ENCODE data around the gene MAP4K1. TPM values are rescaled to one million over a fixed set of nuclear protein-coding genes. Genes with fewer than 3 reads are reported as not detected.

The MAP4K1 gene
- 0.63 and 2.3 TPM in 2 replicates for total RNA-seq (2014; rRNA removed)
- percentile 20 among the genes with signal in this experiment for Bru-seq, nascent RNA
- BruChase-seq, experiment 1, labeled RNA remaining after a 6-hour chase = percentile 24 among the genes with signal in this experiment
- BruChase-seq, experiment 2, labeled RNA remaining after a 2-hour chase = percentile 14 among the genes with signal in this experiment
- long read RNA-seq, partial matches to known transcripts = 0 of 1 reads
- long read RNA-seq, other reads (novel, unspliced or antisense) = 1 of 1 reads

DNA sequence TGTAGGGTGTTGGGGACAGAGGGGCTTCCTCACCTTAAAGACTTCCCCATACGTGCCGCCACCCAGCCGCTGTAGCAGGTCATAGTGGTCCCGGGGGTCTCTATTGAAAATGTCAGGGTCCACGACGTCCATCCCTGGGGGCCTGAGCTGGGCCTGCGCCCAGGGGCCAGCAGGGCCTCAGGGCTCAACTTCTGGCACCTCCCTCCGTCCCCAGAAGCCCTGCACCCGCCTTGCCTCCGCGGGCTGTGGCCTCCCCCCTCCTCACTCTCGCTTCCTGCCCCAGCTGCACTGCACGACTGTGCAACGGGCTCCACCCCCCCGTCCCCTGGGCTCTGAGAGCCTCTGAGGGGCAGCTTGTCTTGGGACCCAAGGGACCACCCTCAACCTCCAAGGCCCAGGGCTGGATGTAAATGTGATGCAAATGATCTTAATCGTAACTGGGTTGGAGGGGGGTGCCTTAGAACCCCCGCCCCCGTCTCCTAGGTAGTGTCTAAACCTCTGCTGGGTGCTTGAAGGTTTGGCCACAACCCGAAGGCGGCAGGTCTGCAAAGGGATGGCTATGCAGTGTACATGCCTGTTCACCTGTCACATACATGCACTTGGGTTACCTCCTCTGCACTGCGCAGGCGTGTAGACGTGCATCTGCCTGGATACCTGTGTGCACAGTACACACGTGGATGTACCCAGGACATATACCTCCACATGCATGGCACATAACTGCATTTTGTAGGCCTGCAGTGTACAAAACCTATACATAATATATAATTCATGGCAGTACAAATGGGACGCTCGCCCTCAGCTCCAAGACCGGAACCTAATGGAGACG is at the start of gene MAP4K1:
MAP4K1 (minus strand) TSS at position 190 of the 826 bp plus-strand sequence; CDS start at position 132, 58 bp downstream.
- no peak for DNase-seq
- H3K9me3 ChIP-seq (ENCODE audit: low read length) = no peaks in the 10 kb centered on the region
- intact Hi-C loops (cut with micrococcal nuclease) = no loop called here
- peak within 1 kb of the TSS; percentile 98 for H3K9ac ChIP-seq (ENCODE audit: low read length)
- no peaks in the 10 kb centered on the region for H3F3A ChIP-seq (ENCODE audit: low read length, unreplicated experiment)
- H3K36me3 ChIP-seq (ENCODE audit: low read depth, low read length) = no peaks in the 10 kb centered on the region; the same call in 1 of the 2 replicates
- BruUV-seq (replicated peaks) = TSS peak; percentile 86
- no peaks in the 10 kb centered on the region for H4K20me1 ChIP-seq (ENCODE audit: low read length)
- H3K79me2 ChIP-seq (ENCODE audit: low read length) = peaks cover 24% of the 10 kb centered on the region
- no peaks in the 10 kb centered on the region for H3K27me3 ChIP-seq (ENCODE audit: low read length)
- no peaks in the 10 kb centered on the region for H3K9me2 ChIP-seq (replicated peaks; ENCODE audit: low read length)
- H3K4me3 ChIP-seq (ENCODE audit: low read length) = peak within 1 kb of the TSS; percentile 92
- H3K4me1 ChIP-seq (ENCODE audit: insufficient read depth, low read length) = peaks cover 14% of the 10 kb centered on the region
- POLR2A ChIA-PET (ENCODE audit: unreplicated experiment) = interaction anchor here (0.6 kb wide), 1 partner anchor 198 kb away, joined by 3 read pairs; no protein-coding TSS in a partner anchor
- peak; percentile 25 for ATAC-seq
- peak within 1 kb of the TSS; percentile 46; the same call in 1 of the 2 replicates for H3K27ac ChIP-seq (ENCODE audit: low read length)
- CTCF ChIA-PET = interaction anchor here (1.2 to 1.9 kb wide), 2 partner anchors 17 to 215 kb away, joined by 7 to 17 read pairs; partner anchors contain the start of gene FAM98C
- peak within 1 kb of the TSS; percentile 88 for H3K4me2 ChIP-seq (ENCODE audit: low read length)
- H2AFZ ChIP-seq (ENCODE audit: low read length) = peak within 1 kb of the TSS; percentile 86
- TF ChIP-seq, protein P1, sequence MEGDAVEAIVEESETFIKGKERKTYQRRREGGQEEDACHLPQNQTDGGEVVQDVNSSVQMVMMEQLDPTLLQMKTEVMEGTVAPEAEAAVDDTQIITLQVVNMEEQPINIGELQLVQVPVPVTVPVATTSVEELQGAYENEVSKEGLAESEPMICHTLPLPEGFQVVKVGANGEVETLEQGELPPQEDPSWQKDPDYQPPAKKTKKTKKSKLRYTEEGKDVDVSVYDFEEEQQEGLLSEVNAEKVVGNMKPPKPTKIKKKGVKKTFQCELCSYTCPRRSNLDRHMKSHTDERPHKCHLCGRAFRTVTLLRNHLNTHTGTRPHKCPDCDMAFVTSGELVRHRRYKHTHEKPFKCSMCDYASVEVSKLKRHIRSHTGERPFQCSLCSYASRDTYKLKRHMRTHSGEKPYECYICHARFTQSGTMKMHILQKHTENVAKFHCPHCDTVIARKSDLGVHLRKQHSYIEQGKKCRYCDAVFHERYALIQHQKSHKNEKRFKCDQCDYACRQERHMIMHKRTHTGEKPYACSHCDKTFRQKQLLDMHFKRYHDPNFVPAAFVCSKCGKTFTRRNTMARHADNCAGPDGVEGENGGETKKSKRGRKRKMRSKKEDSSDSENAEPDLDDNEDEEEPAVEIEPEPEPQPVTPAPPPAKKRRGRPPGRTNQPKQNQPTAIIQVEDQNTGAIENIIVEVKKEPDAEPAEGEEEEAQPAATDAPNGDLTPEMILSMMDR (conservative IDR thresholded peaks at IDR 0.05; ENCODE audit: low read depth, low read length) = no peak
- no peak for TF ChIP-seq EZH2phosphoT487 (IDR thresholded peaks at IDR 0.05; ENCODE audit: borderline replicate concordance, low read length)
- TF ChIP-seq EZH2 (IDR thresholded peaks at IDR 0.05; ENCODE audit: low read length, unreplicated experiment) = no peak

DNA sequence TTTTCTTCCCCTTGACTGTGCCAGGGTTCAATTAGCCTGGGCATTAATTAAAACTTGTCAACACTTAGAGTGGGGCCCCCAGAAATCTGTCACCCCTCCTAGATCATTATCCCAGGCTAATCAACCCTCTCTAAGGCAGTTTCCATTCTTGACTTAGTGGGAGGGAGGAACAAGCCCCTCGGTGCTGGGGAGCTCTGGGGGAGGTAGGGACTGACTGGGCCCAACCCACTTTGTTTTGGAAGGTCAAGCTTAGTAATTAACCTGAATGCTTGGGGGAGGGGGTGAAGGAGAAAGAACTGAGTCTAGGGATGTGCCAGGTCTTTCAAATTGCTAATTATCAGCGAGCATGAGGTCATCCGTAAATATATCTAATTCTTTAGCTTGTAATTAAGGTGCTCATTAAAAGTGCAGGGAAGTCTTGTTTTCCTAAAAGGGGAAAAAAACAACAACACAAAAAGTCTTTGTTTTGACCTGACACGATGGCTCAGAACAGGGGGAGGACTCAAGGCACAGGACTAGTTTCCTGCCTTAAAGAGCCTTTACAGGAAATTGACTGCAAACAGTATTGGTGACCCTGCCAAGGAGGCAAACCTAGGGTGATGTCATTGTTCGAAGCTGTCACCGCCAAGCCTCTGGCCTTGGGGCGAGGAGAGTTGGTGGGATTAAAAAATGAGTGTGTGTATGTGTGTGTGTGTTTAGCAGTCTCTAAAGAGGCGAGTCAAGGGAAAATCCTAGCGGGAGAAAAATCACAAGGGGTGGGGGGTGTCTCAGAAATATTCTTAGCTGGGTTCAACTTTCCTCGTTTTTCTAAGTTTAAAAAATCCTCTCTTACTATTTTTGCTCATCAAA is 49.1 kb upstream of the MAP4K1 start:
- H3K9ac ChIP-seq (ENCODE audit: low read length) = peak overlapping the region; percentile 29; the same call in 1 of the 2 replicates
- H3K9me2 ChIP-seq (replicated peaks; ENCODE audit: low read length) = no peaks in the 10 kb centered on the region
- intact Hi-C loops (cut with micrococcal nuclease) = loop anchor here (1.0 kb wide), 1 partner anchor 16 kb away; no protein-coding TSS in a partner anchor
- H3K36me3 ChIP-seq (ENCODE audit: low read depth, low read length) = peaks cover 45% of the 10 kb centered on the region
- peaks cover 6% of the 10 kb centered on the region for H3F3A ChIP-seq (ENCODE audit: low read length, unreplicated experiment)
- ATAC-seq = peak; percentile 13; the same call in 1 of the 2 replicates
- H3K4me3 ChIP-seq (ENCODE audit: low read length) = peak overlapping the region; percentile 24; the same call in 1 of the 2 replicates
- H3K9me3 ChIP-seq (ENCODE audit: low read length) = no peaks in the 10 kb centered on the region
- peak; percentile 65 for DNase-seq
- H3K27ac ChIP-seq (ENCODE audit: low read length) = peak overlapping the region; percentile 76
- peaks cover 62% of the 10 kb centered on the region for H4K20me1 ChIP-seq (ENCODE audit: low read length)
- TSS peak; percentile 49 for BruUV-seq (replicated peaks)
- peaks cover 73% of the 10 kb centered on the region for H3K4me1 ChIP-seq (ENCODE audit: insufficient read depth, low read length)
- peak overlapping the region; percentile 59 for H3K4me2 ChIP-seq (ENCODE audit: low read length)
- H3K79me2 ChIP-seq (ENCODE audit: low read length) = peaks cover 100% of the 10 kb centered on the region
- POLR2A ChIA-PET (ENCODE audit: unreplicated experiment) = interaction anchor here (0.6 to 0.8 kb wide), 2 partner anchors 10 to 171 kb away, joined by 3 to 5 read pairs; no protein-coding TSS in a partner anchor
- no peak overlapping the region for H2AFZ ChIP-seq (ENCODE audit: low read length)
- TF ChIP-seq EZH2phosphoT487 (IDR thresholded peaks at IDR 0.05; ENCODE audit: borderline replicate concordance, low read length) (no peak), EZH2 (IDR thresholded peaks at IDR 0.05; ENCODE audit: low read length, unreplicated experiment) (no peak)
- TF ChIP-seq, protein P1 (conservative IDR thresholded peaks at IDR 0.05; ENCODE audit: low read depth, low read length) = no peak
- CTCF ChIA-PET = no interaction called here
- no peaks in the 10 kb centered on the region for H3K27me3 ChIP-seq (ENCODE audit: low read length)

Measured in PC-3 (cell line).